ENCODE results near the gene PIKFYVE.

The PIKFYVE gene

GRCh38 chr2:208254118-208254870 is 11.8 kb upstream of the PIKFYVE start (continued):
- peak; percentile 68 for TF ChIP-seq ZBTB17 (tag by site-specific recombination; IDR thresholded peaks at IDR 0.05)
- no peak for TF ChIP-seq MYNN (tag by site-specific recombination; IDR thresholded peaks at IDR 0.05; ENCODE audit: borderline replicate concordance)
- 0 out of 2 replicates have a peak, but pooled peaks have one; percentile 24 for TF ChIP-seq ZNF660 (tag by site-specific recombination; IDR thresholded peaks at IDR 0.05)
- TF ChIP-seq ZNF2 (tag by site-specific recombination; IDR thresholded peaks at IDR 0.05), result 0 out of 2 replicates have a peak, but pooled peaks have one; percentile 44
- no peak for TF ChIP-seq ZFP37 (tag by site-specific recombination; IDR thresholded peaks at IDR 0.05)
- TF ChIP-seq ZBTB48 (tag by site-specific recombination; IDR thresholded peaks at IDR 0.05), result peak; percentile 67; the same call in 1 of the 2 replicates
- TF ChIP-seq, protein P1, sequence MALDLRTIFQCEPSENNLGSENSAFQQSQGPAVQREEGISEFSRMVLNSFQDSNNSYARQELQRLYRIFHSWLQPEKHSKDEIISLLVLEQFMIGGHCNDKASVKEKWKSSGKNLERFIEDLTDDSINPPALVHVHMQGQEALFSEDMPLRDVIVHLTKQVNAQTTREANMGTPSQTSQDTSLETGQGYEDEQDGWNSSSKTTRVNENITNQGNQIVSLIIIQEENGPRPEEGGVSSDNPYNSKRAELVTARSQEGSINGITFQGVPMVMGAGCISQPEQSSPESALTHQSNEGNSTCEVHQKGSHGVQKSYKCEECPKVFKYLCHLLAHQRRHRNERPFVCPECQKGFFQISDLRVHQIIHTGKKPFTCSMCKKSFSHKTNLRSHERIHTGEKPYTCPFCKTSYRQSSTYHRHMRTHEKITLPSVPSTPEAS (tag by site-specific recombination; IDR thresholded peaks at IDR 0.05), result no peak
- no peak for TF ChIP-seq ZNF830 (tag by site-specific recombination; IDR thresholded peaks at IDR 0.05; ENCODE audit: low read depth)
- TF ChIP-seq KLF9 (tag by site-specific recombination; IDR thresholded peaks at IDR 0.05; ENCODE audit: low read depth), result peak; percentile 63
- no peak for TF ChIP-seq ZNF621 (tag by site-specific recombination; IDR thresholded peaks at IDR 0.05)
- no peak for TF ChIP-seq ZNF354C (tag by site-specific recombination; IDR thresholded peaks at IDR 0.05; ENCODE audit: borderline replicate concordance, low read depth)
- TF ChIP-seq, protein P2, sequence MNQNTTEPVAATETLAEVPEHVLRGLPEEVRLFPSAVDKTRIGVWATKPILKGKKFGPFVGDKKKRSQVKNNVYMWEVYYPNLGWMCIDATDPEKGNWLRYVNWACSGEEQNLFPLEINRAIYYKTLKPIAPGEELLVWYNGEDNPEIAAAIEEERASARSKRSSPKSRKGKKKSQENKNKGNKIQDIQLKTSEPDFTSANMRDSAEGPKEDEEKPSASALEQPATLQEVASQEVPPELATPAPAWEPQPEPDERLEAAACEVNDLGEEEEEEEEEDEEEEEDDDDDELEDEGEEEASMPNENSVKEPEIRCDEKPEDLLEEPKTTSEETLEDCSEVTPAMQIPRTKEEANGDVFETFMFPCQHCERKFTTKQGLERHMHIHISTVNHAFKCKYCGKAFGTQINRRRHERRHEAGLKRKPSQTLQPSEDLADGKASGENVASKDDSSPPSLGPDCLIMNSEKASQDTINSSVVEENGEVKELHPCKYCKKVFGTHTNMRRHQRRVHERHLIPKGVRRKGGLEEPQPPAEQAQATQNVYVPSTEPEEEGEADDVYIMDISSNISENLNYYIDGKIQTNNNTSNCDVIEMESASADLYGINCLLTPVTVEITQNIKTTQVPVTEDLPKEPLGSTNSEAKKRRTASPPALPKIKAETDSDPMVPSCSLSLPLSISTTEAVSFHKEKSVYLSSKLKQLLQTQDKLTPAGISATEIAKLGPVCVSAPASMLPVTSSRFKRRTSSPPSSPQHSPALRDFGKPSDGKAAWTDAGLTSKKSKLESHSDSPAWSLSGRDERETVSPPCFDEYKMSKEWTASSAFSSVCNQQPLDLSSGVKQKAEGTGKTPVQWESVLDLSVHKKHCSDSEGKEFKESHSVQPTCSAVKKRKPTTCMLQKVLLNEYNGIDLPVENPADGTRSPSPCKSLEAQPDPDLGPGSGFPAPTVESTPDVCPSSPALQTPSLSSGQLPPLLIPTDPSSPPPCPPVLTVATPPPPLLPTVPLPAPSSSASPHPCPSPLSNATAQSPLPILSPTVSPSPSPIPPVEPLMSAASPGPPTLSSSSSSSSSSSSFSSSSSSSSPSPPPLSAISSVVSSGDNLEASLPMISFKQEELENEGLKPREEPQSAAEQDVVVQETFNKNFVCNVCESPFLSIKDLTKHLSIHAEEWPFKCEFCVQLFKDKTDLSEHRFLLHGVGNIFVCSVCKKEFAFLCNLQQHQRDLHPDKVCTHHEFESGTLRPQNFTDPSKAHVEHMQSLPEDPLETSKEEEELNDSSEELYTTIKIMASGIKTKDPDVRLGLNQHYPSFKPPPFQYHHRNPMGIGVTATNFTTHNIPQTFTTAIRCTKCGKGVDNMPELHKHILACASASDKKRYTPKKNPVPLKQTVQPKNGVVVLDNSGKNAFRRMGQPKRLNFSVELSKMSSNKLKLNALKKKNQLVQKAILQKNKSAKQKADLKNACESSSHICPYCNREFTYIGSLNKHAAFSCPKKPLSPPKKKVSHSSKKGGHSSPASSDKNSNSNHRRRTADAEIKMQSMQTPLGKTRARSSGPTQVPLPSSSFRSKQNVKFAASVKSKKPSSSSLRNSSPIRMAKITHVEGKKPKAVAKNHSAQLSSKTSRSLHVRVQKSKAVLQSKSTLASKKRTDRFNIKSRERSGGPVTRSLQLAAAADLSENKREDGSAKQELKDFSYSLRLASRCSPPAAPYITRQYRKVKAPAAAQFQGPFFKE (tag by site-specific recombination; IDR thresholded peaks at IDR 0.05; ENCODE audit: borderline replicate concordance), result no peak
- no peak; the same call in none of the 2 replicates for TF ChIP-seq ZNF501 (tag by site-specific recombination; IDR thresholded peaks at IDR 0.05)
- TF ChIP-seq ZBTB7A (tag by site-specific recombination; IDR thresholded peaks at IDR 0.05; ENCODE audit: low read depth), result no peak
- no peak for TF ChIP-seq OSR2 (tag by site-specific recombination; IDR thresholded peaks at IDR 0.05)
- TF ChIP-seq ZXDB (tag by site-specific recombination; IDR thresholded peaks at IDR 0.05), result peak; percentile 33; the same call in 1 of the 2 replicates
- TF ChIP-seq GLIS2 (tag by site-specific recombination; IDR thresholded peaks at IDR 0.05), result peak; percentile 93
- TF ChIP-seq KLF16 (tag by site-specific recombination; IDR thresholded peaks at IDR 0.05), result peak; percentile 47; the same call in 1 of the 2 replicates
- TF ChIP-seq ZNF175 (tag by site-specific recombination; IDR thresholded peaks at IDR 0.05), result no peak
- peak; percentile 65; the same call in 1 of the 2 replicates for TF ChIP-seq ZNF600 (tag by site-specific recombination; IDR thresholded peaks at IDR 0.05)
- TF ChIP-seq GLIS1 (tag by site-specific recombination; IDR thresholded peaks at IDR 0.05), result peak; percentile 62
- TF ChIP-seq SP3 (tag by site-specific recombination; IDR thresholded peaks at IDR 0.05), result peak; percentile 71
- no peak; the same call in 1 of the 2 replicates for TF ChIP-seq TCF7L2 (IDR thresholded peaks at IDR 0.05; ENCODE audit: borderline replicate concordance, low read depth, low read length)
- TF ChIP-seq ZNF514 (tag by site-specific recombination; IDR thresholded peaks at IDR 0.05), result no peak
- TF ChIP-seq, protein P3, sequence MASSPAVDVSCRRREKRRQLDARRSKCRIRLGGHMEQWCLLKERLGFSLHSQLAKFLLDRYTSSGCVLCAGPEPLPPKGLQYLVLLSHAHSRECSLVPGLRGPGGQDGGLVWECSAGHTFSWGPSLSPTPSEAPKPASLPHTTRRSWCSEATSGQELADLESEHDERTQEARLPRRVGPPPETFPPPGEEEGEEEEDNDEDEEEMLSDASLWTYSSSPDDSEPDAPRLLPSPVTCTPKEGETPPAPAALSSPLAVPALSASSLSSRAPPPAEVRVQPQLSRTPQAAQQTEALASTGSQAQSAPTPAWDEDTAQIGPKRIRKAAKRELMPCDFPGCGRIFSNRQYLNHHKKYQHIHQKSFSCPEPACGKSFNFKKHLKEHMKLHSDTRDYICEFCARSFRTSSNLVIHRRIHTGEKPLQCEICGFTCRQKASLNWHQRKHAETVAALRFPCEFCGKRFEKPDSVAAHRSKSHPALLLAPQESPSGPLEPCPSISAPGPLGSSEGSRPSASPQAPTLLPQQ (tag by site-specific recombination; IDR thresholded peaks at IDR 0.05), result peak; percentile 8; the same call in 1 of the 2 replicates
- TF ChIP-seq ZBTB8A (tag by site-specific recombination; IDR thresholded peaks at IDR 0.05), result peak; percentile 97
- no peak for TF ChIP-seq ZNF280D (tag by site-specific recombination; IDR thresholded peaks at IDR 0.05)
- 0 out of 2 replicates have a peak, but pooled peaks have one; percentile 22 for TF ChIP-seq SP7 (tag by site-specific recombination; IDR thresholded peaks at IDR 0.05)
- TF ChIP-seq ZNF19 (tag by site-specific recombination; IDR thresholded peaks at IDR 0.05; ENCODE audit: low read depth), result no peak
